PFSK-1 (cell line): ENCODE data around the gene CFAP20DC.

Experiments
- FOXP2 ChIP-seq: optimal IDR thresholded peaks from 2 replicates; pipeline ENCODE3; 2011; ENCODE audit warnings: borderline replicate concordance, control low read depth, inconsistent platforms; ENCODE audit not compliant: insufficient read depth; ENCODE audit errors: extremely low read length, extremely low read depth
- POLR2AphosphoS5 ChIP-seq: IDR thresholded peaks from 2 replicates; pipeline ENCODE4 v1.6.1; 2012; ENCODE audit warnings: low read depth, mild to moderate bottlenecking, control low read depth, low read length, moderate library complexity
- REST ChIP-seq, 2 experiments: IDR thresholded peaks; 2 replicates each; pipeline versions ENCODE4 v1.6.1 to v1.8.0; 2011 to 2012; ENCODE audit warnings: low read depth in 2 of 2, low read length in 2 of 2, control low read depth in 1 of 2, inconsistent platforms in 1 of 2, mild to moderate bottlenecking in 1 of 2, moderate library complexity in 1 of 2; ENCODE audit not compliant: insufficient read depth in 1 of 2
- SIN3A ChIP-seq: IDR thresholded peaks from 2 replicates; pipeline ENCODE4 v1.6.1; 2012; ENCODE audit warnings: mild to moderate bottlenecking, low read length, moderate library complexity, borderline replicate concordance; ENCODE audit not compliant: insufficient read depth
- TAF1 ChIP-seq: IDR thresholded peaks from 2 replicates; pipeline ENCODE4 v1.6.1; 2012; ENCODE audit warnings: low read length, control low read depth, borderline replicate concordance; ENCODE audit not compliant: insufficient read depth

CFAP20DC gene

DNA sequence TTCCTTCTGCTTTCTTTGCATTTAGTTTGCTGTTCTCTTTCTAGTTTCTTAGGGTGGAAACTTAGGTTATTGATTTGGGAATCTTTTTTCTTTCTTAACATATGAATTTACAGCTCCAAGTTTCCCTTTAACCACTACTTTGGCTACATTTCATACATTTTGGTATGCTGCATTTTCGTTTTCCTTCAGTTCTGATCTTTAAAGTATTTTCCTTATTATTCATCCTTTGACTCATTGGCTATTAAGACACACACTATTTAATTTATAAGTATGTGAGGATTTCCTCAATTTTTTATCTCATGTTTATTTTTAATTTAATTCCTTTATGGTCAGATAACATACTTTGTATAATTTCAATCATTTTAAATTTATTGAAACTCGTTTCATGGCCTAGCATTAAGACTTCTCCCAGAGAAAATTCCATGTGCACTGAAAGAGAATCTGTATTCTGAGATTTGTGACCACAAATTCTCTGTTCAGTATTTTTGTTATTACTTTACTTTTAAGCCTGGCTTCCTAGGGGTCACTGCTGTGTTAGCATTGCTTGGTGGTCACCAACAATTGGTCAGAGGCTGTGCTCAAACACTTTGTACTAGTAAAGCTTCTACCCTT is 87.7 kb downstream of the CFAP20DC start:
- TF ChIP-seq SIN3A (no peak), TAF1 (no peak), FOXP2 (no peak), REST (IDR thresholded peaks at IDR 0.05; ENCODE audit: insufficient read depth in 1 of 2, low read depth in 2 of 2, low read length in 2 of 2) (no peak), POLR2AphosphoS5 (no peak)

DNA sequence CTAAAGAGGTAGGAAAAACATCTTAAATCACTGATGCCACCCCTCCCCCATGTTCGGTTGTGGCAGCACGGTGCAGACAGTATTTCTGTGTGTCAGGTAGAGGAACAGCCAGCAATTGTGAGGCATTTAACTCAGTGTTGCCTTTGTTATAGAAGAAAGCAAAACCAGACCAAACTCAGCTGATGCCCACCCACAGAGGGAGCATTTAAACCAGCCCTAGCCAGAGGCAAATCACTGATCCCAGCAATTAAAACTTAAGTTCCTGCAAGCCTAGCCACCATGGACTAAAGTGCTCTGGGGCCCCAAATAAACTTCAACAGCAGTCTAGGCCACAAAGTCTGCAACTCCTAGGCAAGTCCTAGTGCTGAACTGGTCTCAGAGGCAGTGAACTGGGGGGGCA is 94.5 kb downstream of the CFAP20DC start:
- TF ChIP-seq SIN3A (no peak), FOXP2 (no peak), TAF1 (no peak), POLR2AphosphoS5 (no peak), REST (IDR thresholded peaks at IDR 0.05; ENCODE audit: insufficient read depth in 1 of 2, low read depth in 2 of 2, low read length in 2 of 2) (no peak)

- no peak for TF ChIP-seq POLR2AphosphoS5
Observed at GRCh38 chr3:58953288-58953687, 96.5 kb downstream of the CFAP20DC start.

DNA sequence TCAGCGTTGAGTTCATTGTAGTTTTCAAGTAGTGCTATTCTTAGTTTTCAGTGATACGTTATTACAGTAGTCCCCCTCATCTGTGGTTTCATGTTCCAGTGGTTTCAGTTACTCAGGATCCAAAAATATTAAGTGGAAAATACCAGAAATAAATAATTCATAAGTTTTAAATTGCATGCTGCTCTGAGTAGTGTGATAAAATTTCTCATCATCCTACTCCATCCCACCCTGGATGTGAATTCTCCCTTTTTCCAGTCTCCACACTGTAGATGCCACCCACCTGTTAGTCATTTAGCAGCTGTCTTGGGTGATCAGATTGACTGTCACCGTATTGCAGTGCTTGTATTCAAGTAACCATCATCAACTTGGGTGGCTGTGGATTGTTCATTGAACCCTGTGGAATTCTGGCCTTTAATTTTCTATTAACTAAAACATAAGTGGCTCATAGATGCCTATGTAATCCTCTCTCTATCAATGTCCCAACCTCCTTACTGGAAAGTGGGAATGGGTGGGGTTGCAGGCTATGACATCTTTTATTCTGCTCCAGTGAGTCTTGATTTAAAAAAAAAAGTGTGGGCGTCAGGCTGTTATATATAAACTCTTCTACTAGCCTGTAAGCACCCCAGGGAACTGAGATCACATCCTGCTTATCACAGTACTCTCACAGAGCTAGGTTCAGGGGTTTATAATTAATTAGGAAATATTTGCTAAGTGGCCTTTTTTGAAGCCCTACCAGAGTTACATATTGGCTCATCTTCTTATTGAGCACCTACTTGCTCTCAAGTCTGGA is 97.5 kb downstream of the CFAP20DC start:
- TF ChIP-seq POLR2AphosphoS5 (no peak), FOXP2 (no peak), SIN3A (no peak), REST (IDR thresholded peaks at IDR 0.05; ENCODE audit: insufficient read depth in 1 of 2, low read depth in 2 of 2, low read length in 2 of 2) (no peak), TAF1 (no peak)

DNA sequence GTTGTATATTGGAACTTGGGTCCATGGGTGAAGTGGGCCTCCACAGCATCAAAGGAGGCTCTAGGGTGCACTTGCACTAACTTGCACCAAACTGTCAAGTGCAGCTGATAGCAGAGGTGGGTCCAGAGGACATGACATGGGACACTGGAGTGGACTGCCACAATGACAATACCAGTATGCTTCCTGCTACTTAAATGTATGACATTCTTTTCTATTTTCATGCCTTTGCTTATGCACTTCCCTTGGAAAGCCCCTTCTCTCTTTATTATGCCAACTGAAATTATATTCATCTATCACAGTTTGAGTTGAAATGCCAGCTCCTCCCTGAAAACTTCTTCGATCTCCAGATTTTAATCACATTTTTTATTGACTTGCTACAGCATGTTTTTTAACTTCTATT is 101.8 kb downstream of the CFAP20DC start:
- no peak for TF ChIP-seq REST (IDR thresholded peaks at IDR 0.05; ENCODE audit: insufficient read depth in 1 of 2, low read depth in 2 of 2, low read length in 2 of 2)
- no peak for TF ChIP-seq SIN3A
- TF ChIP-seq FOXP2, result no peak
- TF ChIP-seq TAF1, result no peak
- TF ChIP-seq POLR2AphosphoS5, result no peak
